Inflammatory macrophage treated with lipopolysaccharide for 4 hours (primary cell): ENCODE results near the gene TMEM258.

ENCODE experiments used
- DNase-seq: peaks from one replicate; pipeline ENCODE4 v3.0.0-alpha.2; 2020

Gene TMEM258

DNA sequence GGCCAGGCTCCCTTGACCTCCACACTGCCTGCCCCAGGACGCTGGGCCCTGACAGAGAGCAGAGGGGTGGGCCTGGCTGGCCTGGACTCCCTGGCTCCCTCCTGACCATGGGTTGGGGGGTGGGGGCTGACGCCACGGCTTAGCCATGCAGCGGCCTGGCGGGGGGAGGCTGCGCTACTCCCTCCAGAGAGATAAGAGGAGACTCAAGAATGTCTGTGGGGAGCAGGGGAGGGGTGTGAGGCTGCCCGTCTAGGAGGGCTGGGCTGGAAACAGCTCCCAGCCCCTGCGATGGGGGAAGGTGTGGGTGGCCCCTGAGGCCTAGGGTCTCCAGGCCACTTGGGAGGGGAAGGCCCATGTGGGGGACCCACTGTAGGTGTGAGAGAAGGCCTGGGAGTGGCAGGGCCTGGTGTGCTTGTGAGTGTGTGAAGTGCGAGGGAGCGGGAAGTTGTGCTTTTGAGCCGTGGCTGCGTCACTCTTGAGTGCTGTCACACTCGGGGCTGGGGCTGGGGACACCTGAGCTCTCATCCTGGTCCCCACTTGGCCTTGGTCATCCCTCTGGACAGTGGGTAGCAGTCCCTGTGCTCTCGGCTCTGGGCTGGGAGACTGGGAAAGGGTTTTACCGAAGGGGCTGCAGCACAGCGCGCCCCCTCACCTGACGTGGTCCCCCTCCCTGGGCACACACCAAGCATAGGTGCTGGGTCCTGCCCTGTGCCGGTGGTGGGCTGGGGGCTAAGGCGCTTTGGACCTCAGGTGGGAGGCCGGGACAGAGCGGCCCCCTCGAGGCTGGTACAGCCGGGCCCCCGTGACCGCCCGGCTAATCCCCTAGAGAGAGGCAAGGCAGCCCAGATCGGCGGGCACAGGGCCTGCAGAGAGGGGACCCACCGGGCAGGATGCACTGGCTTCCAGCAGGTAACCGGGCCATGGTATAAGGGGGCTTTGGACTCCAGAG lies 37.6 kb downstream of the TMEM258 start:
- DNase-seq: no peak

DNA sequence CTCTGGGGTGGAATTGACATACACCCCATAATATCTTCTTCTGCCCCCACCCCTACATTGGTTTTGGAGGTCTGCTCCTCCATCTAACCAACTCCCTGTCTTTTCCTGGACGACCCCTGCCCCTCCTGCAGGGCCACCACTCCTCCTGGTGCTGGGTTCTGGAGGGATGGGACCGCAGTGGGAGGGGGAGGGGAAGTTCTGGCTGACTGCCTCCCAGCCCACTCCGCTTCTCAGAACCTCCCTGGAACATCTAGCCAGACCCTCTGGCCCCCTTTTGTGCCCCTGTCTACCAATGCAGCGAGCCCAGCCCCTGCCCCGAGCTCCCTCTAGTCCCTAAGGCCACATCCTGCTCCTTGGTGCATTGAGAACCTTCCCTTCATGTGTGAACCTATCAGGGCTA lies 38.7 kb downstream of the TMEM258 start:
- DNase-seq: no peak

DNA sequence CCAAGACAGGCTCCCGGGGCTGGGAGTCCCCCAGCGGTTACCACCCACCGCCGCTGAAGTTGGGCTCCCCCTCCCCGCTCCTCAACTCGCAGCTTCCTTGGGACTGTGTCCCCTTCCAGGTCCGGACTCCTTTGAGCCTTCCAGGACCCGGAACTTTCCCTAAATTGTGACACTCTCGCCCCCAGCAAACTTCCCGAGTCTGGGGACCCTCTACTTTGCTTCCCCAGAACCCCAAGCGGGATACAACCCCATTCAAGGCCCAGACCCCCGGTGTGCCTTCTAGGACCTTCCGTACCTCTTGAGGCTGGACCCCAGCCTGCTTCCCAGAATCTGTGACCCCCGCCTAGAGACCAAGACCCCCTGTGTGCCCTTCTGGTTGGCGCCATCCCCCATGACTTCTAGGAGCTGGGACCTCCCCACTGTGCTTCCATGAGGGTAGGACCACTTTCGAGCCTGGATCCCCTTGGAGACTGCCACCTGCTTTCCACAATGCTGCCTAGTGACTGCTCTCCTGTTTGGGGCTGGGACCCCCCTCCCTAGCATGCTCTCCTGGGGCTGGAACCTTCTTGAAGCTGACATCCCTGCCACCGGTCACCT lies 39.4 kb downstream of the TMEM258 start:
- no peak for DNase-seq

DNA sequence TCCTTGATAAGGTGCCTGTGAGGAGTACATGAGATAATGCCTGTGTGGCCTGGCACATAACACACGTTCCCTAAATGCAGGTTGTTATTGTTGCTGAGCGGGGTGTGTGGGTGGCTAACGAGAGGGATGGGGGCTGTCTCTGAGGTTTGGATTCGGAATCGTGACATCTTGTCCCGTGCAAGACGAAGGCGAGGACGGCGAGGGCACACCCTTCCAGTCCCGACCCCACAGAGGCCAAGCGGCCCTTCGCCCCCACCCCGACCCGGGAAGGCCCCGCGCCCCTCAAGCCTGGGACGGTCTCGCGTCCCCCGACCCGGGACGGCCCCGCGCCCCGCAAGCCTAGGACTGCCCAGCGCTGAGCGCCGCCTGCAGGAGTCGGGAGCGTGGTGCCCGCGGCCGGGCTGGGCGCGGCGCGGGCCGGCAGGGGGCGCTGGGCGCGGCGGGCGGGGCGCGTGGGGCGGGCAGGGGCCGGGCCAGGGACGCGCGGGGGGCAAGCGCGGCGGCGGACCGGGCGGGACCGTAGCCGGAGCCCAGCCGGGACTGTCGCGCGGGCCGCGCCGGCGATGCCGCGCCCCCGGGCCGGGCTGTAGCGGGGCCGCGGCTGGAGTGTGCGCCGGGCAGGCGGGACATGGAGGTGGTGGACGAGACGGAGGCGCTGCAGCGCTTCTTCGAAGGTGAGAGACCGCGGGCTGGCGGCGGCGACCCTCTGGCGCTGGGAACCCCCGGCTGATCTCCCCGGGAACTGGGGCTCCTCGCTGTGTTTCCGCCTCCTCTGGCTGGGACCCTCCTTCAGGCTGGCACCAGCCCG lies 40.1 kb downstream of the TMEM258 start, which contains the start of gene MYRF:
Gene MYRF, plus strand, starts transcription at position 520 of the 808 bp plus-strand sequence. Its CDS starts 109 bp downstream, at position 629.
- DNase-seq: peak; percentile 47

DNA sequence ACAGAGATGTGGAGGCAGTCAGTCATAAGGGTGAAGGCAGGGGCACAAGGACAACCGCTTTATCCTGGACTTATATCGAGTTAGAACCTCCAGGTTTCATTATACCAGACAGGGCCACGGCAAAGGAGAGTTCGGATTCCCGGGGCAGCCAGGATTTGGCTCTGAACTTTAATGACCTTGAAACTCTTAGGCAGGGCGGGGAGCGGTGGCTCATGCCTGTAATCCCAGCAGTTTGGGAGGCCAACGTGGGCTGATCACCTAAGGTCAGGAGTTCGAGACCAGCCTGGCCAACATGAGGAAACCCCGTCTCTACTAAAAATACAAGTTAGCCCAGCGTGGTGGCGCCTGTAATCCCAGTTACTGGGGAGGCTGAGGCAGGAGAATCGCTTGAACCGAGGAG lies 41.0 kb downstream of the TMEM258 start:
- no peak for DNase-seq

DNA sequence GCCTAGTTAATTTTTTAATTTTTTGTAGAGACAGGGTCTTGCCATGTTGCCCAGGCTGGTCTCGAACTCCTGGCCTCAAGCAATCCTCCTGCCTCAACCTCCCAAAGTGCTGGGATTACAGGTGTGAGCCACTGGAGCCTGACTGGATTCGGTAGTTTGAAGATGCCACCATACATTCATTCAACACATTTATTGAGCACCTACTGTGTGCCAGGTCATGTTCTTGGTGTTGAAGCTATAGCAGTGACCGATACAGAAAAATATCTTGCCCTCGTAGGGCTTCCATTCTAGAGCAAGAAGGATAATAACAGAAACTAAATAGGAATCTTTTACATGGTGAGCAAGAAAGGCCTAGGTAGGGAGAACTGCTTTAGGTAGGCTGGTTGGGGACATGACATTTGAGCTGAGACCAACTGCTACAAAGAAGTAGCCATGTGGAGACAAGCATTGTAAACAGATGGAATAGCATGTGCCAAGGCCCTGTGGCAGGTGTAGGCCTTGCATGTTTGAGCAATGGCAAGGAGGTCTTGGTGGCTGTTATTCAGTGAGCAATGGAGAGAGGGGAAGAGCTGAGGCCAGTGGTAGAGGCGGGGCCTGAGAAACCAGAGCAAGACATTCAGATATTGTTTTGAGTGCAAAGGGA lies 41.6 kb downstream of the TMEM258 start:
- no peak for DNase-seq

DNA sequence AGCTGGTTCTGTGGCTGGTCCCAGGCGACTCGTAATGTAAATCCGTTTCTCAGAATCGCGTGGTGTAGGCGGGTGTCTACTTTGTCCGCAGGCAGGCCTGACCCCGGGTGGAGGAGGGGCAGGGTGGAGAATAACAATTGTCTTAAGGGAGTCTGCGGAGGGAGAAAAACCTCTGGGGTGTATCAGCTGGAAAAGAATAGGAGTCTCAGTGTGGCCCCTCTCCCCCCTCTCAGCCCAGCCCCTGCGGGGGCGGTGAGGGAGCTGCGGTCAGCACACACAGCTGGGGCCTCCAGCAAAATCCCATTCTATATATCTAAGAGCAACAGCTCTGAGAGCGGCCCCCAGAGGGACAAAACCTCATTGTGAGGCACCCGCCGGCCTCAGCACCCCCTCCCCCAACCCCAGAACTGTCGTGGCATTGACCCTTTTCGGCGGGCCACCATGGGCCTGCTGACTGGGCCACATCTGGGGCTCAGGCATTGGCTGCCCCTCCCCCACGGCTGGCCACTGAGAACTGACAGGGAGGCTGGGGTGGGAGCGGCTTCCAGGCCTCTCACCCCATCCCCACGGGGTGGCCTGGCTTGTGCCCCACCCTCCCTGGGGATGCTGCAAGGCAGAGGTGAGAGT lies 42.7 kb downstream of the TMEM258 start:
- peak; percentile 23 for DNase-seq

DNA sequence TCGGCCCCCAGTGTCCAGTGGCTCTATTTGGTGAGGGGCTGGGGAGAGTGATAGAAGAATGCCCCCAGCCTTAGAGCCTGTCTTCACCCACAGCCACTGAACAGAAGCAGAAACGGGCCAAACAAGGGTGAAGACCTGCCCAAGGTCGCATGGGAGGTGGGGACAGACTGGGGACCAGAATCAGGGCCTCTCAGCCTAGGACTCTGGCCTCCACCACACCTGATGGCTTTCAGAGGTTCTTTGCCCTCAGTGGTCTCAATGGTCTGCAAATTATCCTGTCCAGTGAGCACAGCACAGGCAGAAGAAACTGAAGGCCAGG lies 44.5 kb downstream of the TMEM258 start:
- DNase-seq: no peak

DNA sequence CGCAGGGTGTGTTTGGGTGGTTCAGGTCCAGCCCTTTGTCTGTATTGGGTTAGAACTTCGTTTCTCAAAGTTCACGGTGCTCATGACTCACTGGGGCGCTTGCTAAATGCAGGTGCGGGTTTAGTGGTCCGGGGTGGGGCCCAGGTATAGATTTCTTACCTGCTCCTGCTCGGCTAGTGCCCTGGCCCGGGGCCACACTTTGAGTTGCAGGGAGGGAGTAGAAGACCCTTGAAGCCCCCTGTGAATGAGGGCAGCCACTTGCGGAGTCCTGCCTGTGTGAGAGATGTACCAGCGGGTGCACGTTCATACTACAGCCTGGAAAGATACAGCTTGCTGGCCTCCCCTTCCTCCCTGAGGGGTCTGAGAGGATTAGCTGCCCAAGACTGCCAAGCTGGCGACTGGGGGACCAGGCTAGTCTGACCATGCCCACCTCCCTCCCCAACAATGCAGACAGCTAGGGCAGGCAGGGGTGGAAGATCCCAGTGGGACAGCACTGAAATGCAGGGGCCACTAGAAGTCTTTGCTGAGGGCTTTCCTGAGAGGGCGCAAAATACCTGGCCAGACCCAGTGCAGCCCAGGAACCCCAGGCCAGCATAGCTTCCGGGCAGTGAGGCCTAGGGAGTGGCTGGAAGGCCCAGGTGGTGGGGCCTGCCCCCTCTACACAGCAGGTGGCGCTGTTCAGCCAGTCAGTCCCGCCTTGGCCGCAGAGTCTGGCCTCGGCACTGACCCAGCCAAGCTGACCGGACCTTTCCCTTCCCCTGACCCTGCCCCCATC lies 45.0 kb downstream of the TMEM258 start:
- peak; percentile 67 for DNase-seq

DNA sequence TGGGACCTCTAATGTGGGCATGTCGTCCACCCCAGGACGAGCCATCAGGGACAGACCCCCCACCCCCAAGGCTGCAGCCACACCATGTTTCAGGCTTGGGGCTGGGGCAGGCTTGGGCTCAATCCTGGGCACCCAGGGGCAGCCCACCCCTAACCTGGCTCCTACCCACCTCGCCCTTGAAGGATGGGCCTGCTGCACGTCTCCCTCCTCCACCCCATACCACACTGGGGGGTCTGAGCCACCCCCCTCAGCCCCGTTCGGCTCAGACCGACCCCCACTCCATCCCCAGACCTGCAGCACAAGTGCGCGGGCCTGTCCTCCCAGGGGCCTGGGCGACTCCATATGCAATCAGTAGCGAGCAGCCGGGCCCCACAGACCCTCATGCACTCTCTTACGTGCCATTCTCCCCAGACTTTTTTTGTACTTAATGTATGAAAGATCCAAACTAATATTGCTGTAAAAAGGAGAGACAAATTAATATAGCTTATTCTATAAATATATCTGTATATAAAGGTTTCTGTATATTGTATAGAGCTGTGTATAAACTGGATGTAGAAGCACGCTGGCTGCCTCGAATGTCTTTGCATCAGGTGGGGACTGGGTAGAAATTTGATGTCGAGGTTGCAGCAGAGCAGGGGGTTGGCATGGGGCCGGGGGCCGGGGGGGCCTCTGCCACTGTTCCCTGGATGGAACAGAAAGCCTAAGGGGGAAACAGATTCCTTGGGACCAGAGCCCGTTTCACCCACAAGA lies 45.8 kb downstream of the TMEM258 start:
- DNase-seq: no peak

DNA sequence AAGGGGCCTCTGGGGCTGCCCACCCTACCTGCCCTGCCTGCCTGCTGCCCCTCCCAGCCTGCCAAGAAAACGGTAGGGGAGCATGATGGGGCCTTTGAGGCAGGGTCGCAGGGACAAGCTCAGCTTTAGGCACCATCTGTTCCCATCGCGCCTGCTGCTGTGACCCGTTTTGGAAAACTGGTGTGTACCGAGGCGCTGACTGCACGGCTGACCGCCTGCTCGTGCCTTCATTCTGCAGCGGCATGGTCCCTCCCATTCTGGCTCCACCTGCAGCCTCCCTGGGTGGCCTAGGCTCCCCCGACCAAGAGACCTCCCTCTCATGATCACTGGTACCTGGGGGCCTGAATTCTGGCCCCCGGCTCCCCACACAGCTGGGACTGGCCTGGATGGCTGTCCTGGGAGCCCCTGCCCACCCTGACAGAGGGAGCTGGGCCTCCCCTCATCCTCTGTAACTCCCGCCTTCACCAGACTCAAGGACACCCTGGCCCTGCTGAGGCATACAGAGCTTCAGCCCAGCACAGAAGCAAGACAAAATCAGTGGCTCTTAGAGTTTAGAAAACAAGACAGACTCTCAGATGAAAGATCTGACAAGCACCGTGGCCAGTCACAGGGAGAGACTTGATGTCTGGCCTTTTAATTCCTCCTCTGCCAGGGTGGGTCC lies 46.5 kb downstream of the TMEM258 start:
- no peak for DNase-seq

DNA sequence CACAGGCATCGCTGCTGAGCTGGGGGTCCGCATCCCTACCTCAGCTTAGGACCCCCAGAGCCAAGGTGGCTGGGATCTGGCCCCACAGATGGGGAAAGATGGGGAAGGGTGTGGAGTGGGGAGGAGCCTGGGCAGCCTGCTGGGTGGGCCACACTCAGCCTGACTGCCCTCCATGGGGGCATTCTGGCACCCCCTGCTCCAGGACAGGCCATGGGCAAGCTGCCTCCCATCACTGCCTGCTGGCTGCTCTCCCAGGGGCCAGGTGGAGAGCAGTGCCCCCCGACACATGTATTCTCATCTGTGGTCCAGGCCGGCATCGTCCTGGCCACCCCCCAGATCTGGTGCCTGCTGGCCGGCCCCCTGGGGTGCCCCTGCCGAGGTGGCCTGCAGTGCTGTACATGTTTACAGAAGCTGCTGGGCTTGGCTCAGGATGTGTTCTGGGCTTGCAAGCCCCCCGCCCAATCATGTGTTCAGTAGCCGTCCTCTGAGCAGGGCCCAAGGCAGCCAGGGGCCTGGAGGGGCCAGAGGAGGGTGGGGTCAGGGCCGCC lies 47.7 kb downstream of the TMEM258 start:
- DNase-seq: no peak

DNA sequence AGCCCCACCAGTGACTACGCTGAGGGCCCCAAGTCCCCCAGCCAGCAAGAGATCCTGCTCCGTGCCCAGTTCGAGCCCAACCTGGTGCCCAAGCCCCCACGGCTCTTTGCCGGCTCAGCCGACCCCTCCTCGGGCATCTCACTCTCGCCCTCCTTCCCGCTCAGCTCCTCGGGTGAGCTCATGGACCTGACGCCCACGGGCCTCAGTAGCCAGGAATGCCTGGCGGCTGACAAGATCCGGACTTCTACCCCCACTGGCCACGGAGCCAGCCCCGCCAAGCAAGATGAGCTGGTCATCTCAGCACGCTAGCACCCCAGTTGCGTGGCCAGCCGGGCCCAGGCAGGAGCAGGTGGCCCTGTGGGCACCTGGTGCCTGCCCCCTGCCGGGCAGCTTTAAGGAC lies 48.2 kb downstream of the TMEM258 start:
- DNase-seq: no peak

DNA sequence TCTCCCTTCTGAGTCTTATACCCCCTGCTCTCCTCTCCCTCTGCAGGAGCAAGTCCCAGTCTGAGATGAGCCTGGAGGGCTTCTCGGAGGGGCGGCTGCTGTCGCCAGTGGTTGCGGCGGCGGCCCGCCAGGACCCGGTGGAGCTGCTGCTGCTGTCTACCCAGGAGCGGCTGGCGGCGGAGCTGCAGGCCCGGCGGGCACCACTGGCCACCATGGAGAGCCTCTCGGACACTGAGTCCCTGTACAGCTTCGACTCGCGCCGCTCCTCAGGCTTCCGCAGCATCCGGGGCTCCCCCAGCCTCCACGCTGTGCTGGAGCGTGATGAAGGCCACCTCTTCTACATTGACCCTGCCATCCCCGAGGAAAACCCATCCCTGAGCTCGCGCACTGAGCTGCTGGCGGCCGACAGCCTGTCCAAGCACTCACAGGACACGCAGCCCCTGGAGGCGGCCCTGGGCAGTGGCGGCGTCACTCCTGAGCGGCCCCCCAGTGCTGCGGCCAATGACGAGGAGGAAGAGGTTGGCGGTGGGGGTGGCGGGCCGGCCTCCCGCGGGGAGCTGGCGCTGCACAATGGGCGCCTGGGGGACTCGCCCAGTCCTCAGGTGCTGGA lies 48.8 kb downstream of the TMEM258 start:
- DNase-seq: no peak

DNA sequence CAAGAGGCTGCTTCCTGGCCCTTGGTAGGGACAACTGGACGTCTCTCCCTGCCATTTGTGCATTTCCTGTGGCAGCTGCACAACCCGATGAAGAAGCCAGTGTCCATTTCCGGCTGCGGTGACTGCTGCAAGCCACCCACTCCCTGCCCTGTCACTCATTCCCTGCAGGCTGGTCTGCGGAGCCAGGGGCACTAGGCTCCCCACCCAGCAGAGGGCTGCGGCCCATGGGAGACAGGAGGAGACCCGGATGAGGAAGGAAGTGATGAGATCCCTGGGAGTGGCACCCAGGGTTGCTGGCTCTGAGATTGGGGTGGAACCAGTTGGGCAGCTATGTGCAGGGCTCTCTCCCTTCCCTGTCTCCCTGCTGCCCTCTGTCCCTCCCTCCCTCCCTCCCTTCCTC lies 50.0 kb downstream of the TMEM258 start:
- DNase-seq: peak; percentile 89

DNA sequence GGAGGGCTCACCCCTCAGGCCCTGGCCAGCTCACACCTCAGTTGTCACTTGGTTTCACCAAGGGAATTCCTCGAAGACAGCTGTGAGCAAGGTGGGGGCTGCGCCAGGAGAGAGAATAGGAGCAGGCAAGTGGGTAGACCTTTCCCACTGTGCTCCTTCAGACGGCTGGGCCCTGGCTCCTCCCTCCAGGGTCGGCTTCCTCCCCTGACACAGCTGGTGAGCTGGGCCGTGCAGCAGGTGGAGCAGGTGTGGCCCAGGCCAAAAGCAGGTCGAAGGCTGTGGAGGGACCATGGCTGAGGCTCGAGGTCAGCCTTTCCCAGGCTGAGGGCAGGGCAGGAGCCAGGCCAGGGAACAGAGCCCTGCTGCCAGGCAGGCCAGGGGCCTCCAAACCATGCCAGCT lies 52.4 kb downstream of the TMEM258 start:
- no peak for DNase-seq

DNA sequence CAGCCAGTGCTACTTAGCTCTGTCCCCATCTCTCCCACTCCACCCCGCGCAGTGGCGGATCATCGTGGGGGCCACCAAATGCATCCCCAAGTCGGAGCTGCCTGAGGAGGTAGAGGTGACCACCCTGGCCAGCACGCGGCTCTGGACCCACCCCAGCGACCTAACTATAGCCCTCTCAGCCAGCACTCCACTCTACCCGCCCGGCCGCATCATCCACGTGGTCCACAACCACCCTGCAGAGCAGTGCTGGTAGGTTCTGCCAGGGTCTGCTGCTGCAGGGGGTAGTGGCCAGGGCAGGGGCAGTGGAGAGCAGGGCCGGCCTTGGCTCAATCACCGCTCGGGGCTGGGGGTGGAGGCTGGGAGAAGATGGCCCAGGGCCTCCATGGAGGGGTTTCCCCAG lies 53.0 kb downstream of the TMEM258 start:
- no peak for DNase-seq
